SU-DHL-6 (cell line): Measurements from ENCODE around the gene SCRN2.

Experiments used
- H2AFZ ChIP-seq: fragments of 200-600 bp; sonication (generic); 2 replicates; pipeline ENCODE4 v1.6.1; 2014; ENCODE audit warnings: low read depth, mild to moderate bottlenecking, moderate library complexity, mixed read lengths, antibody characterized with exemption, low read length; ENCODE audit not compliant: severe bottlenecking
- H3F3A ChIP-seq: fragments of 200-600 bp; shearing (Covaris generic); 2 replicates; pipeline ENCODE4 v1.6.0; 2016; ENCODE audit warnings: antibody characterized with exemption, mild to moderate bottlenecking; ENCODE audit not compliant: insufficient read depth
- H3K27ac ChIP-seq: fragments of 200-600 bp; sonication (generic); 2 replicates; pipeline ENCODE4 v1.5.1; 2016; ENCODE audit warnings: low read depth, mild to moderate bottlenecking, low read length, moderate library complexity, mixed read lengths
- H3K27me3 ChIP-seq: fragments of 200-600 bp; sonication (generic), shearing (Covaris generic); 2 replicates; pipeline ENCODE4 v1.6.0; 2014; ENCODE audit warnings: mild to moderate bottlenecking, low read length
- H3K36me3 ChIP-seq: fragments of 200-600 bp; sonication (generic); 2 replicates; pipeline ENCODE4 v1.6.1; 2014; ENCODE audit warnings: mild to moderate bottlenecking, low read length, mixed read lengths
- H3K4me2 ChIP-seq: fragments of 300-600, 200-600 bp; shearing (Covaris generic), sonication (generic); 2 replicates; pipeline ENCODE4 v1.6.0; 2014; ENCODE audit warnings: low read length, low read depth, mild to moderate bottlenecking; ENCODE audit not compliant: poor library complexity, severe bottlenecking
- H3K4me3 ChIP-seq: fragments of 200-600 bp; sonication (generic); 2 replicates; pipeline ENCODE4 v1.5.1; 2014; ENCODE audit warnings: antibody characterized with exemption, low read length, mild to moderate bottlenecking, mixed read lengths; ENCODE audit not compliant: insufficient read depth, poor library complexity, severe bottlenecking
- H3K79me2 ChIP-seq: fragments of 200-600 bp; sonication (generic); 2 replicates; pipeline ENCODE4 v1.6.1; 2014; ENCODE audit warnings: mild to moderate bottlenecking, low read length, moderate library complexity; ENCODE audit not compliant: insufficient read depth
- H3K9ac ChIP-seq: fragments of 200-600 bp; sonication (generic); 2 replicates; pipeline ENCODE4 v1.7.0; 2014; ENCODE audit warnings: mild to moderate bottlenecking, low read length
- H3K9me2 ChIP-seq: fragments of 200-600 bp; sonication (generic); replicated peaks from 2 replicates; pipeline ENCODE4 v1.6.1; 2014; ENCODE audit warnings: low read length; ENCODE audit not compliant: insufficient read depth
- H3K9me3 ChIP-seq: fragments of 200-600 bp; sonication (generic); 2 replicates; pipeline ENCODE4 v1.6.1; 2014; ENCODE audit warnings: low read length, mixed read lengths; ENCODE audit not compliant: insufficient read depth
- H4K20me1 ChIP-seq: fragments of 200-600 bp; sonication (generic); 2 replicates; pipeline ENCODE4 v1.6.1; 2014; ENCODE audit warnings: low read depth, mild to moderate bottlenecking, antibody characterized with exemption, low read length, moderate library complexity, mixed read lengths
- EZH2phosphoT487 ChIP-seq: fragments of 200-600 bp; sonication (generic), shearing (Covaris generic); conservative IDR thresholded peaks from 2 replicates; pipeline ENCODE4 v1.6.1; 2018; ENCODE audit warnings: mild to moderate bottlenecking, antibody characterized with exemption, low read length, moderate library complexity, mixed read lengths
- TF ChIP-seq, protein P1 (sequence below): fragments of 200-600 bp; sonication (generic); IDR thresholded peaks from one replicate; pipeline ENCODE4 v1.5.1; 2017; ENCODE audit warnings: antibody characterized with exemption, mild to moderate bottlenecking, low read length, moderate library complexity; ENCODE audit not compliant: insufficient read depth, poor library complexity, severe bottlenecking

SCRN2 gene

DNA sequence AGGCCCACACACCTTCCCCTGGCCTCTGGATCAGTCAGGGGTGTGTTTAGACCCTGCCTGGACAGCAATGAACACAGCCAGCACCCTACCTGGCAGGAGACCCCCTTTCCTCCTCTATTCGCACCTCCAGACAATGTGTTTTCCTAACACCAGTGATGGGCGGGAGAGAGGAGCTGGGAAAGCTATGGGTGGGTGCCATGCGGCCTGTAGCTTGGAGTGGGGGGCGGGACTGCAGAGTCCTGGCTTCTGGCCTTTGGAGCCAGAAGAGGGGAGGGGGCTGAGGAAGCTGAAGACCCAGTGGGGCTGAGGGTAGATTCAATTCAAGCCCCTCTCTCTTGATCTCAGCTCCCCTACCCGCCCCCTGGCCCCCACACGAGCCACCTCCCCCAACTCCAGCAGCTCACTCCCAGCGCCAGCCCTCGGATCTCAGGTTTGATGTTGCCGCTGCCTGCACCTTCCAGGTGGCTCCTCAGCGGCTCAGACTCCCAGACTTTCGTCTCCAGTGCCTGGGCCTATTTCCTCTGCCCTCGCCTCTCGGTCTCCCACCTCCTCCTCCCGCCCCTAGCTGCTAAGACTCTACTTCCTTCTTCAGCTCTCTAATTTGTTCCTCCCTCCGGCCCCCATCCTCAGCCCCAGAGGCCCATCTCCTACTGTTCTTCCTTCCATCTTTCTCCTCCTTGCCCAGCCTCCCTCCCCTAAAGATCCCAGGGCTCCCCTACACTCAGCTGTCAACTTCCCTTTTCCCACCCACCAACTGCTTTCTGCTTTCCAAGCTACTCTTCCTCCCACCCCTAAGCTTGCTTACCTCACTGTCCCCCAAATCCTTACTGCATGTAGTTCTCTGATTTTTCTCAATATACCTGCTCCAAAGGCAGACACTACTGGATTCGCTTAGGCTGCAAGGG, 16.7 kb upstream of the SCRN2 start:
- Histone ChIP-seq H2AFZ (no peak overlapping the region), H3K9me2 (no peaks in the 10 kb centered on the region), H3K79me2 (no peaks in the 10 kb centered on the region), H3K27ac (no peak overlapping the region), H3F3A (no peaks in the 10 kb centered on the region), H3K27me3 (no peaks in the 10 kb centered on the region), H3K9me3 (no peaks in the 10 kb centered on the region), H3K4me3 (no peak overlapping the region), H4K20me1 (no peaks in the 10 kb centered on the region), H3K4me2 (no peak overlapping the region), H3K9ac (no peak overlapping the region), H3K36me3 (no peaks in the 10 kb centered on the region)
- no peak for TF ChIP-seq EZH2phosphoT487
- TF ChIP-seq, protein P1, sequence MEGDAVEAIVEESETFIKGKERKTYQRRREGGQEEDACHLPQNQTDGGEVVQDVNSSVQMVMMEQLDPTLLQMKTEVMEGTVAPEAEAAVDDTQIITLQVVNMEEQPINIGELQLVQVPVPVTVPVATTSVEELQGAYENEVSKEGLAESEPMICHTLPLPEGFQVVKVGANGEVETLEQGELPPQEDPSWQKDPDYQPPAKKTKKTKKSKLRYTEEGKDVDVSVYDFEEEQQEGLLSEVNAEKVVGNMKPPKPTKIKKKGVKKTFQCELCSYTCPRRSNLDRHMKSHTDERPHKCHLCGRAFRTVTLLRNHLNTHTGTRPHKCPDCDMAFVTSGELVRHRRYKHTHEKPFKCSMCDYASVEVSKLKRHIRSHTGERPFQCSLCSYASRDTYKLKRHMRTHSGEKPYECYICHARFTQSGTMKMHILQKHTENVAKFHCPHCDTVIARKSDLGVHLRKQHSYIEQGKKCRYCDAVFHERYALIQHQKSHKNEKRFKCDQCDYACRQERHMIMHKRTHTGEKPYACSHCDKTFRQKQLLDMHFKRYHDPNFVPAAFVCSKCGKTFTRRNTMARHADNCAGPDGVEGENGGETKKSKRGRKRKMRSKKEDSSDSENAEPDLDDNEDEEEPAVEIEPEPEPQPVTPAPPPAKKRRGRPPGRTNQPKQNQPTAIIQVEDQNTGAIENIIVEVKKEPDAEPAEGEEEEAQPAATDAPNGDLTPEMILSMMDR = no peak

DNA sequence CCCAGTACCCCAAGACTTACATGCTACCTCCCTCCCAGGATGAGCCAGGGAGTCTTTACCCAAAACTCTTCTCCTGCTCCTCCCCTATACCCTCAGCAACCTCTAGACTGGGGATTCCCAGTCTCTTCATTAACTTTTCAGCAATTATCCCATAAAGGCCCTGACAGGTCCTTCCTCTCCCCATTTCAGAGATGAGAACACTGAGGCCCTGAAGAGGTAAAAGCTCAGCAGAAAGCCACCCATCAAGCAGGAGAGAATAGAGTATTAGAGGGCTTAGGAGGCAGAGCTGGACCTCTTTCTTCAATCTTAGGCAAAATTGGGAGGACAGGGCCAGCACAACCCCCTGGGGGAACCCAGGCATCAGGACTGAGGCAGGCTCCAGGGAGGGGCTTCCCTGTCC, 15.8 kb upstream of the SCRN2 start:
- TF ChIP-seq, protein P1 = no peak
- no peak for TF ChIP-seq EZH2phosphoT487
- no peaks in the 10 kb centered on the region for H3K27me3 ChIP-seq
- H4K20me1 ChIP-seq = no peaks in the 10 kb centered on the region
- no peaks in the 10 kb centered on the region for H3K79me2 ChIP-seq
- H3K36me3 ChIP-seq = no peaks in the 10 kb centered on the region
- H3K4me3 ChIP-seq = no peak overlapping the region
- no peak overlapping the region for H3K4me2 ChIP-seq
- no peak overlapping the region for H3K27ac ChIP-seq
- H2AFZ ChIP-seq = no peak overlapping the region
- no peaks in the 10 kb centered on the region for H3K9me2 ChIP-seq
- H3F3A ChIP-seq = no peaks in the 10 kb centered on the region
- no peaks in the 10 kb centered on the region for H3K9me3 ChIP-seq
- H3K9ac ChIP-seq = no peak overlapping the region

DNA sequence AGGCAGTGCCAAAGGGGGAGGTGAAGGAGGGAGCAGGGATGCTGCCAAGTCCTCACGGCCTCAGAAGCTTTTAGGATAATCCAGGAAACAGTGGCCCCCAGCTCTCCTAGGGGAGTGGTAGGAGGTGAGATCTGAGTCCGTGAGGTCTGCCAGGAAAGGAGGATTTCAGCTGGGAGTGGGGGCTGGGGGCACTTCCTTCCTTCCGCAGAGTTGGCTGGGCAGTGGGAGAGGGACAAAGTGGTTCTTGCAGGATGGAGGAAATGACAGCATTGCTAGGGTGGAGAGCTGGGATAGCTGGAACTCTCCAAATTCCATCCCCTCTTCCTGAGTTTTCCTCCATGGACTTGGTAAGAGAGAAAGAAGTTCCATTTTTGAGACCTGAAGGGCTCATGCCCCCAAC, 14.7 kb upstream of the SCRN2 start:
- H3K27ac ChIP-seq = no peak overlapping the region
- no peaks in the 10 kb centered on the region for H3F3A ChIP-seq
- no peaks in the 10 kb centered on the region for H3K27me3 ChIP-seq
- no peak overlapping the region for H2AFZ ChIP-seq
- H3K4me3 ChIP-seq = no peak overlapping the region
- no peaks in the 10 kb centered on the region for H3K9me3 ChIP-seq
- H3K79me2 ChIP-seq = no peaks in the 10 kb centered on the region
- no peaks in the 10 kb centered on the region for H4K20me1 ChIP-seq
- H3K9ac ChIP-seq = no peak overlapping the region
- TF ChIP-seq EZH2phosphoT487 = no peak
- TF ChIP-seq, protein P1 = no peak
- H3K9me2 ChIP-seq = no peaks in the 10 kb centered on the region
- no peaks in the 10 kb centered on the region for H3K36me3 ChIP-seq
- no peak overlapping the region for H3K4me2 ChIP-seq
